GM12892 (cell line): ENCODE data around the gene ING3.

Experiments
- POLR2A ChIP-seq: IDR thresholded peaks from 2 replicates; pipeline ENCODE4 v1.6.1; 2011; ENCODE audit warnings: low read depth, low read length, control low read depth
- TAF1 ChIP-seq: IDR thresholded peaks from 2 replicates; pipeline ENCODE4 v1.6.1; 2011; ENCODE audit warnings: low read depth, mild to moderate bottlenecking, control low read depth, low read length, borderline replicate concordance

DNA sequence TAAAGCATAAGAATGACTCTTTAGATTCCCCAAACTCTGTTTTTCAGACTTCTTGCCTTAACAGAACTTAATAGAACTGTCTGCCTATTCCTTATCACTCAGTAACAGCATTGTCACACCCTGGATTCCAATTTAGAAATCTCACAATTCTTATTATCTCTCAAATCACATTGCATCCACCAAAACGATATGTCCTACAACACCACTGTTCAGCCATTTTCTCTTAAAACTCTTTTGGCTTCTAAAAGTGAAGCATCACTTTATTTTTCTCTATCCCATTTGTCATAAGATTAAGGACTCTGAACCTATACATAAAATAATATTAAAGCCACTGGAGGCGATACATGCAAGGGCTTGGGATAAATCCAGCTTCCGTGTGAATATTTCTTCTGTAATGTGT lies 36.7 kb downstream of the ING3 start:
- TF ChIP-seq POLR2A (no peak), TAF1 (no peak)
